Kidney (tissue), 14 donors: Measurements from ENCODE around the gene HOXB7. TPM values are rescaled to one million over a fixed set of nuclear protein-coding genes. Genes with fewer than 3 reads are reported as not detected.

Experiments used
- DNase-seq, 5 donors: peaks; one replicate each; pipeline ENCODE4 v3.0.0-alpha.2; 2013 to 2020
- FAIRE-seq: peaks from 2 replicates; lab custom pipeline; 2012; peaks lifted over from hg19 to GRCh38; lab: Jason Lieb, UNC
- H3K27ac ChIP-seq, 2 donors: one replicate each; pipeline ENCODE4 v1.7.0; 2013; ENCODE audit warnings: low read depth in 2 of 2, low read length in 2 of 2, inconsistent platforms in 1 of 2
- H3K27me3 ChIP-seq: one replicate; pipeline ENCODE4 v1.7.1; 2013; ENCODE audit warnings: low read length, inconsistent platforms; ENCODE audit not compliant: control insufficient read depth, insufficient read depth
- H3K36me3 ChIP-seq, 3 donors: one replicate each; pipeline versions ENCODE4 v1.7.0 to v1.7.1; 2013; ENCODE audit warnings: low read length in 3 of 3, control low read depth in 1 of 3, inconsistent platforms in 1 of 3; ENCODE audit not compliant: insufficient read depth in 3 of 3, control insufficient read depth in 2 of 3
- H3K4me1 ChIP-seq, 3 donors: one replicate each; pipeline versions ENCODE4 v1.7.0 to v1.7.1; 2013; ENCODE audit warnings: low read length in 3 of 3, inconsistent platforms in 1 of 3, low read depth in 1 of 3; ENCODE audit not compliant: control insufficient read depth in 2 of 3, insufficient read depth in 2 of 3
- H3K4me3 ChIP-seq, 3 donors: one replicate each; pipeline versions ENCODE4 v1.7.0 to v1.8.1; 2013; ENCODE audit warnings: low read length in 3 of 3, control low read depth in 1 of 3, inconsistent platforms in 1 of 3
- H3K9ac ChIP-seq, 3 donors: one replicate each; pipeline versions ENCODE4 v1.7.0 to v1.7.1; 2013; ENCODE audit warnings: low read length in 3 of 3, control low read depth in 1 of 3, inconsistent platforms in 1 of 3
- H3K9me3 ChIP-seq, 3 donors: one replicate each; pipeline versions ENCODE4 v1.7.0 to v1.7.1; 2013; ENCODE audit warnings: low read length in 3 of 3, control low read depth in 1 of 3, inconsistent platforms in 1 of 3; ENCODE audit not compliant: control insufficient read depth in 2 of 3, insufficient read depth in 1 of 3
- intact Hi-C: fragments of 100-400 bp; cut with DNase I; formaldehyde crosslinking; loops from one replicate; pipeline ENCODE4 v1.11.1; 2022
- polyA plus RNA-seq: library from polyadenylated mRNA; stranded (reverse); fragments of 350-450 nt; fragmentation: Illumina TruSeq; extraction: RNeasy Lipid Tissue Mini Kit (QIAGEN cat#74804); gene quantifications from one replicate; pipeline ENCODE4 v1.2.3, GENCODE V29; 2014; ENCODE audit warnings: low read depth, low replicate concordance; ENCODE audit not compliant: insufficient read depth
- total RNA-seq: library from RNA; stranded (reverse); fragmentation: NEBNext Ultra II Directional; extraction: Animal tissue kit (Norgen Biotek cat#: 25700); gene quantifications from one replicate; pipeline ENCODE4 v1.2.1, GENCODE V29; 2021
- TF ChIP-seq, protein P1 (sequence below): IDR thresholded peaks from 3 replicates; pipeline ENCODE4 v1.5.1; 2012; ENCODE audit warnings: mild to moderate bottlenecking, moderate library complexity, borderline replicate concordance; ENCODE audit not compliant: insufficient read depth; ENCODE audit errors: extremely low read depth
- donor health status: control.
- donor health status: control.
- donor health status: control.
- donor health status: control.
- donor health status: control.
- donor health status: DM: yes; HTN: yes; CAD: no.
- donor health status: Normal renal cell carcinoma (clear cell type).

Gene HOXB7
- total and polyA plus RNA-seq, 2 donors from 2014 or later: 45.4 to 49.6 TPM

DNA sequence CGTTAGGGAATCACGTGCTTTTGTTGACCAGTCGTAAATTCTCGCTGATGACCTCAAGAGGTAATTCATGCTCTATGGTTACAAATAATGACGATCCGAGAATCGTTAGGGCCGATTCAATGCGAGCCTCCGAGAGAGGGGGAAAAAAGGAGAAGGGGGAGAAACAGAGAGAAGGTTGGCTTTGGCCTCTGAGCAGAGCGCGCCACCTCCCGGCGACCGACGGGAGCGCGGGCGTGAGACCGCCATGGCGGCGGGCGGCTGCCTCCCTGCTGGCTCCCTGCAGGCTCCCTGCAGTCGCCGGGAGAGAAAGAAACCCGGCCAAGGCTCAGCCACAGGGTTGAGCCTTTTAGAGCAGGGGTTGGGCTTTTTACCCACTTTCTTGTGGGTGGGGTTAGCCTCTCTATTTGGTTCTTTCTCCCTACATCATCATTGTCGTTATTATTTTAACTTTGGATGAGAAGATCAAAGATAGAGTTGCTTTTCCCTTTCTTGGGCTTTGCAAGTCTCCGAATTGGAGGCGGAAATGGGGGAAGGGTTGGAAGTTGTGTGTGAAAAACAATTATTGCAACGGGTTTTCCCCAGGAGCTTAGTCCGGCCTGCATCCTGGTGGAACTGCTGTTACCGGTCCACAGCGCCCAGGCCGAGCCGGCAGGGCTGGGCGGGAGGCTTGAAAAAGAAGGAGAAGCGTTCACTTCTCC is 16.8 kb downstream of the HOXB7 start:
- DNase-seq (peak; percentile 94 to 97 (median 97)), FAIRE-seq (no peak)
- H3K27ac ChIP-seq: peak overlapping the region; percentile 88 to 90
- TF ChIP-seq, protein P1, sequence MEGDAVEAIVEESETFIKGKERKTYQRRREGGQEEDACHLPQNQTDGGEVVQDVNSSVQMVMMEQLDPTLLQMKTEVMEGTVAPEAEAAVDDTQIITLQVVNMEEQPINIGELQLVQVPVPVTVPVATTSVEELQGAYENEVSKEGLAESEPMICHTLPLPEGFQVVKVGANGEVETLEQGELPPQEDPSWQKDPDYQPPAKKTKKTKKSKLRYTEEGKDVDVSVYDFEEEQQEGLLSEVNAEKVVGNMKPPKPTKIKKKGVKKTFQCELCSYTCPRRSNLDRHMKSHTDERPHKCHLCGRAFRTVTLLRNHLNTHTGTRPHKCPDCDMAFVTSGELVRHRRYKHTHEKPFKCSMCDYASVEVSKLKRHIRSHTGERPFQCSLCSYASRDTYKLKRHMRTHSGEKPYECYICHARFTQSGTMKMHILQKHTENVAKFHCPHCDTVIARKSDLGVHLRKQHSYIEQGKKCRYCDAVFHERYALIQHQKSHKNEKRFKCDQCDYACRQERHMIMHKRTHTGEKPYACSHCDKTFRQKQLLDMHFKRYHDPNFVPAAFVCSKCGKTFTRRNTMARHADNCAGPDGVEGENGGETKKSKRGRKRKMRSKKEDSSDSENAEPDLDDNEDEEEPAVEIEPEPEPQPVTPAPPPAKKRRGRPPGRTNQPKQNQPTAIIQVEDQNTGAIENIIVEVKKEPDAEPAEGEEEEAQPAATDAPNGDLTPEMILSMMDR: peak; percentile 89
- H3K9me3 ChIP-seq: no peaks in the 10 kb centered on the region
- intact Hi-C loops: loop anchor here (10.0 kb wide), 1 partner anchor 259 kb away; no protein-coding TSS in a partner anchor
- peak overlapping the region in 2 of 3 donors; percentile 56 to 61 for H3K9ac ChIP-seq
- peaks cover 0 to 9% (median 5%) of the 10 kb centered on the region in 3 donors for H3K4me1 ChIP-seq
- H3K4me3 ChIP-seq: peak overlapping the region; percentile 2 to 69 (median 67)
- H3K27me3 ChIP-seq: no peaks in the 10 kb centered on the region
- peaks cover 0 to 12% (median 3%) of the 10 kb centered on the region in 3 donors for H3K36me3 ChIP-seq

DNA sequence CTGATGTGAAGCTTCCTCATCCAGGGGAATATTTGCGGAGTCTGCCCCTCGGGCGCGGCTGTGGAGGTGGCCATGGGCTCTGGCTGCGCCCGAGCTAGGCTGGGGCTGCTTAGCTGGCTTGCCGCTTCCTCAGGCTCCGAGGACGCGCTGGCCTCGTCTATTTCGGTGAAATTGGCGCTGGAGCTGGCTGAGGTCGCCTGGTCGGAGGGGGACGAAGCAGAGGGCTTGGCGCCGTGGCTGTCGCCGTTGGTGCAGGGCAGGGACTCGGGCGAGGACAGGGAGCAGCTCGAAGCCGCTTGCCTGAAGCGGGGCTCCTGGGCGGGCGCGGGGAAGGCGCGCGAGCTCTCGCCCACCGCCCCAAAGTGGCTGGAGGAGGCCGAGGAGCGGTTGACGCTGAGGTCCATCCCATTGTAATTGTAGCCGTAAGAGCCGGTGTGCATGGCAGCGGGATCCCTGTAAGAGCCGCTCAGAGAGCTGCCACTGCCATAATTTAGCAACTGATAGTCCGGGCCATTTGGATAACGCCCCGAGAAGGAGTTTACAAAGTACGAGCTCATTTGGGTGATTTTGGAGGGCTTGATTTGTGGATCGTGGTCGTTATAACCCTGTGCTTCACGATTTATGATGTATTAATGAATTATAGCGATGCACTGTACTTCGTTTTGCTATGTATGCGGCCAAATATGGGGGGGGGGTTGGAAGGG is 17.5 kb downstream of the HOXB7 start, which contains the start of gene HOXB5:
Gene HOXB5, minus strand, starts transcription at position 654 of the 704 bp plus-strand sequence. Its CDS starts 97 bp downstream, at position 557.
- Histone ChIP-seq H3K9me3 (no peaks in the 10 kb centered on the region), H3K9ac (peak within 1 kb of the TSS; percentile 45 to 78 (median 61)), H3K36me3 (peaks cover 0 to 12% (median 3%) of the 10 kb centered on the region in 3 donors), H3K4me3 (peak within 1 kb of the TSS; percentile 49 to 69 (median 67)), H3K27ac (peak within 1 kb of the TSS; percentile 92 to 93), H3K4me1 (peaks cover 0 to 8% (median 0%) of the 10 kb centered on the region in 3 donors), H3K27me3 (no peaks in the 10 kb centered on the region)
- TF ChIP-seq, protein P1: no peak
- intact Hi-C loops: loop anchor here (10.0 kb wide), 1 partner anchor 258 kb away; no protein-coding TSS in a partner anchor
- FAIRE-seq (no peak), DNase-seq (peak in 4 of 5 donors; percentile 66 to 80 (median 78))

DNA sequence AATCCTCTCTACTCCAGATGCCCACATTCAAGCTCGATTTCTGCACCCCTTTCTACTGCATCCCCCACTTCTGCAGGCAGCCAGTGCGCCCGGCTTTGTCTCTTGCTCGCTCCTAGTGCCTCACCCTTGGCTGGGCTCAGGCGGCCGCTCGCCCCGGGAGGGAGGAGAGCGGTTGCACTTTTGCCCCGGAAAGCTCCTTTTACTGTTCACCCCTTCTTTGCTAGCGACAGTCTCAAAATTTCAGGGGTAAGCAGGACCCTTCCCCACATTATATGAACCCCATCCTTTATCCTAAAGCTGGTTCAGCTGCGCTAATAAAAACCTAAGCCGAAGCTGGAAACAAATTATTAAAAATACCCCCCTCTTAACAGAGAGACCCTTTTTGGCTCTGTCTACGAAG is 18.2 kb downstream of the HOXB7 start:
- peaks cover 0 to 11% (median 0%) of the 10 kb centered on the region in 3 donors for H3K4me1 ChIP-seq
- peak overlapping the region; percentile 49 to 69 (median 59) for H3K4me3 ChIP-seq
- no peaks in the 10 kb centered on the region for H3K27me3 ChIP-seq
- DNase-seq (no peak), FAIRE-seq (no peak)
- TF ChIP-seq, protein P1: no peak
- peaks cover 0 to 12% (median 3%) of the 10 kb centered on the region in 3 donors for H3K36me3 ChIP-seq
- intact Hi-C loops: loop anchor here (10.0 kb wide), 1 partner anchor 258 kb away; no protein-coding TSS in a partner anchor
- H3K27ac ChIP-seq: peak overlapping the region; percentile 92 to 93
- H3K9me3 ChIP-seq: no peaks in the 10 kb centered on the region
- H3K9ac ChIP-seq: peak overlapping the region; percentile 18 to 78 (median 61)
